SK-MEL-5 (cell line): ENCODE measurements around the gene CHN1. TPM values are rescaled to one million over a fixed set of nuclear protein-coding genes. Genes with fewer than 3 reads are reported as not detected.

Experiments
- DNase-seq: peaks from one replicate; pipeline ENCODE4 v3.0.0-alpha.2; 2016; ENCODE audit warnings: low read depth, low spot score
- in situ Hi-C: cut with HindIII; loops from 2 replicates; pipeline ENCODE4 v1.10.0; 2016; ENCODE audit warnings: low sequenced_read_pairs, high pct_unique_total_duplicates, low pct_unique_long_range_greater_than_20kb
- total RNA-seq: library from RNA; depleted of rRNA; stranded (reverse); fragments of >200 nt; shearing (Covaris generic); gene quantifications from 2 replicates; pipeline ENCODE4 v1.2.3, GENCODE V29; 2014

CHN1 gene
- total RNA-seq, 1 experiment from 2014 or later, result 5.7 TPM

DNA sequence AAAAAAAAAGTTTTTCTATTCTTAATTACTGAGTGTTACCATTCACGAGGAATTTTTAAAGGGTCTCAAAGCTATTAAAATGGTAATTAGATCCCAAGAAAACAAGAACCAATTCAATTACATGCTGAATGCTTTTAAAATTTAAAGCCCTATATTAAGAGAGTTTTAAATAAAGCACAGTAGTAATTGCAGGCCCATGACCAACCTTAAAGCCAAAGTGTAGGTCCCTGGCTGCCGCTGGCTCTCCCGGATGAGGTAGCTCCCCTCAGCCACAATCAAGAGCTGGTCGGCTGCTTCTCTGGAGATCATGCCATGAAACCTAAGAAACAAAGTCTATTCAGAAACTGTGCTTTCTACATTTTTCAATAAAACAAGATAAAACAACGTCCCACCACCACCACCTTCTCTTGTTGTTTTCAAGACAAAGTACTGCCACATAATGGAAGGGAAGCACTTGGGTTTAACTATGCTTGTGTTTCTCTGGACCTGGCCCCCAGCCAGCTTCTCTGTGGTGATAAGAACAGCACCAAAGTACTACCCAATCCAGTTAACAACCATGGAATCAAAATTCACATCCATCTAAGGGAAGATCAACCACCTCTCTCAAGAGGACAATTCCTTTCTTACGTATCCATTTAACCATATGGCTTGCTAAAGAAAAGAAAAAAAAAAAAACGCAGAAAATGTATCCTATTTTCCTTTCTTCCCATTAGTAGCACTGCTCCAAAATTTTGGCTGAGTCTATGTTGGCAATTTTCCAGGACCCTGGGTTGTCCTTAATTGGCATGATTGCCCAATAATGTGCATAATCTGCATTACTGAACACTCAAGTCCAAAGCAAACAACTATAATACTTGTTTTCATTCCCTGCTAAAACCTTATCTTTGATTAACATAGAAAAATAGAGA lies 90.1 kb downstream of the CHN1 start:
- in situ Hi-C loops, result no loop called here
- DNase-seq, result no peak

DNA sequence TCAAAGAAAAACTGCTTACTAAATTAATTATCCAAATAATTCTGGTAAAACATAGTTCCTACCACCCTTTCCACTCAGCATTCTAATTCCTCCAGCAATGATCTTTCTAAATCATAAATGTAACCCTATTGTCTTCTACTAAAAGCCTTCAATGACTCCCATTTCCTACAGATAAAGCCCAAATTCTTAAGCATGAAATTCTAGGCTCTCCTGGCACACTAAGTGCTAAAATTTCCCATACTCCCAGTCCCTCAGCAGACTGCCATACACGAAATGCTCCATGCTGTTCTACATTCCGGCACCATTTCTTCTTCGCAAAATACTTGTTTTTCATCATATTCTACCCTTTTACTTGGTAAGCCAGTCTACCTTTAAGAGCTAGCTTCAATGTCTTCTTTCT lies 96.9 kb downstream of the CHN1 start:
- in situ Hi-C loops, result no loop called here
- no peak for DNase-seq

DNA sequence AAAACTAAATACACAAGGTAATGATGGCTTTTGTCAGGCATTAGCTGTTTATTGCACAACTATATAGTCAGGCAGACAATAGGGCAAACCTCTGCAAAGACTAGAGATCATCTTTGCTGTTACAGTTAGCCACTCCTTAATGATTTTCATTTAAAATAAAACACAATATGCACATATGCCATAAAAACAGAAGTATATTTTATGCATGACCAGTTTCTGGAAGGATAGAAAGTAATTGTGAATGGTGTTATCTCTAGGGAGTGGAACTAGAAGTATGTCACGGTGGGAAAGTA lies 102.0 kb downstream of the CHN1 start:
- DNase-seq, result no peak
- in situ Hi-C loops, result no loop called here

DNA sequence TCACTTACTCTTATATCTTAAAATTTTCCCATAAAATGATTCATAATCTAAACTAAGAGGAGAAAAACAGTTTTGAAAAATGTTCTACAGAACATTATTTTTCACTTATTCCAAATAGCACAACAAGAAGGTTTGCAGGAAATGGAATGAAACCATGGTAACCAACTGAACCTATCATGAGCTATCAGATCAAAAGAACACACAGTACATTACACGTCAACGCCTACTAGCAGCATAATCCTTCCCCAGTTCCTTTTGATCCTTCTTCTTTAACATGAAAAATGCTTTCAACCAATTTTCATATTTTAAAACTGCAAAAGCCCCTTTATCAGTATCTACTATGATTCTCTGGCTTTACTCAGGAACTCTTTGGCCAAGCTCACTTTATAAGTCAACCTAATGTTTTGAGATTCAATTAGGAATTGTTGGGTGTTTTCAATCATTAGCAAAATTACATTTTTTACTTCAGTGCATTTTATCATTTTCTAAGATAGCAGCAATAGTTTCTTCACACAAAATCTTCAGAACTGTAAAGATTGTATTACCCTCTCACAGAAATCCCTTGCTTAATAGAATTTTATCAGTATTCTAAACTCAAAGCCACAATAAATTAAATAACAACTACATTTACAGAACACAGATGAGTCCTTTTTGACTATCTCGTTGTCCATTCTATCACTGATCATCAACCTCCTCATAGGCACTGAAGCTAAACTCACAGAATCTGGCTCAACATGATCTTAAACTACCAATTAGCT lies 102.5 kb downstream of the CHN1 start:
- in situ Hi-C loops, result no loop called here
- DNase-seq, result no peak

DNA sequence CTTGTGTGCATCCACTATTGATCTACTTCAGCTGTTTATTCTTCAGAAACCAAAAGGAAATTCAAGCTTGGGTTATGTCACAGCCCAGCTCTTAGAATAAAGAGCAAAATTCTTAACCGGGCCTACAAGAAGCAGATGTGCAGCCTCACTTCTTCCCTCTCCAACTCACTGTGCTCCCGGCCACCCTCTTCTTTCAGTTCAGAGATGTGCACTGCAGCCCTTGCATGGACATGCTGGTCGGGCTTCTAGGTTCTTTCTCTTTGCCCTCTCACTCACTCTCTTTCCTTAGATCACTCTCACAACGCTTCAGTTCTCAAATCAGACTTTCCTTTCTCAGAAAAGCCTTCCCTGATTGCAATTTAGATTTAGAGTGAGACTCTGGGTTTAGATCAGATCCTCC lies 104.1 kb downstream of the CHN1 start:
- in situ Hi-C loops, result no loop called here
- peak; percentile 47 for DNase-seq

DNA sequence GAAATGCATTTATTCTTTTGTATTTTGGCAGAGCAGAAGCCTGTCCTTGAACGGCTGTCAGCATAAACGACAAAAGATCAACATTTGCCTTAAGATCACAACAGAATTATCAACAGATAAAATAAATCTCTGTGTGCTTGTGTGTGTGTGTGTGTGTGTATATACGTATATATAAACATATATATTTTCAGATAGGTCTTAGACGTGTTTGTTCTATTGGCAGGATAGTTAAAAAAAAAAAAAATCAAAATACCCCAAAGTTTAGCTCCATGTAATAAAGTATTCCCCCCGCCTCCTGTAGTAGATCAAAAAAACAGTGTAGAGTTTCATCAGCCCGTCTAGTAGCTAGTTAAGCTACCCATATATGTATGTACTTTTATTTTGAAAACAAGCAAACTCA lies 107.9 kb downstream of the CHN1 start:
- in situ Hi-C loops, result no loop called here
- no peak for DNase-seq

DNA sequence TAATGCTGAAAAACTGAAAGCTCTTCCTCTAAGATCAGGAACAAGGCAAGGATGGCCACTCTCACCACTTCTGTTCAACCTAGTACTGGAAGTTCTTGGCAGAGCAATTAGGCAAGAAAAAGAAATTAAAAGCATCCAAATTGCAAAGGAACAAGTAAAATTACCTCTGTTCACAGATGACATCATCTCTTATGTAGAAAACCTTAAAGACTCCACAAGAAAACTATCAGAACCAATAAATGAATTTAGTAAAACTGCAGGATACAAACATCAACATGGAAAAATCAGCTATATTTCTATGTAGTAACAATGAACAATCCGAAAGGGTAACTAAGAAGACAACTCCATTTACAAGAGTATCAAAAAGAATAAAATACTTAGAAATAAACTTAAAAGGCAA lies 112.2 kb downstream of the CHN1 start:
- in situ Hi-C loops, result no loop called here
- no peak for DNase-seq

DNA sequence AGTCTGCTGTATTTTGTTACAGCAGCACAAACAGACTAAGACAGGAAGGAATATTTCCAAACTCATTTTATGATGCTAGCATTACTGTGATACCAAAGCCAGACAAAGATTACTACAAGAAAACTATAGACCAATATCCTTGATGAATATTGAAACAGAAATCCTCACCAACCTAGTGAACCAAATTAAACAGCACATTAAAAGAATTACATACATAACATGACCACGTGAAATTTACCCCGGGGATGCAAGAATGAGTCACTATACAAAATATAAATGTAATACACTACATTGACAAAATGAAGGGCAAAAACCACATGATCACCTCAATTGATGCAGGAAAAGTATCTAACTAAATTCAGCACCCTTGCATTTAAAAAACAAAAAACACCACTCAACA lies 112.6 kb downstream of the CHN1 start:
- in situ Hi-C loops, result no loop called here
- DNase-seq, result no peak

DNA sequence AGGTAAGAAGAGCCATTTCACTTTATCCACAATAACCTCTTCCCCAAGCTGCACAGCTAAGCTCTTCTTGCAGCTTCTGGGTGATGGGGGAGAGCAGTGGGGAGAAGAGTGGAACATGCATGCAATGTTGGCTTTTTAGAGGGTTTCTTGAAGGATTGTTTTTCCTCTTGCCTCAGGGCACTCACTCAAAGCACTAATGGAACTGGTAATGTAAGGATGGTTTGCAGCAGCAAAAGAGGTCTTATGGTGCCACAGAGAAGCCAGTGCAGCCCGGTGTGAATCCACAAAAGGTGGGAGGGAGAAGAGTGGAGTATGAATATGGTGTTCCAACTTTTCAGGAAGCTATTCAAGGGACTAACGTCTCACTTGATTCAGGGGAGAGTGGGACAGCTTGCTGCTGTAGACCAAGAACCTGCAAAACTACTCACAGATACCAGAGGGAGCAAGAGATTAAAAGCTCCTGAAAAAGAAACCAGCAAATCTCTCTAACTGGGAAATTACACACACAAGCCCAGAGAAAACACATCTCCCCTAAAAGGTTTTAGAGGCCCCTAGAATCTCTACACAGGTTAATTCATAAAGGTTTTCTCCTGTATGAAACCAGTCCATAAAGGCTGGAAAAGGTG lies 116.4 kb downstream of the CHN1 start:
- in situ Hi-C loops, result no loop called here
- peak; percentile 20 for DNase-seq

DNA sequence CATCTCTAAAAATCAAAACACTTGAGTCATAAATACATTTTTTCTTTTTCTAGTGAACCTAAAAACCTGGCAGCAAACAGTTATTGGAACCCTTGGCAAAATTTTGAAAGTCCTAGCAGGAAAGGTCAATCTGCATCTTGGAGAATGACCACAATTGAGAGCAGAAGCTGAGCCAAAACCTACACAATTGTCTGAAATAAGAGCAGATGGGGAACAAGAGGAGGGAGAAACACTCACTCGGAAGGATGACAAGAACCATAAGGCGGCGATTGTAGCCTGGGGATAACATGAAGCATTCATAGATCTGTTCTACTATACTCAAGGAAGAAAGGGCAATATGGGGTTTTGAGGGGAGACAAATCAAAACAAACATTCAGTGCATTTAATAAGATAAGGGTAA lies 117.0 kb downstream of the CHN1 start:
- in situ Hi-C loops, result no loop called here
- DNase-seq, result no peak

DNA sequence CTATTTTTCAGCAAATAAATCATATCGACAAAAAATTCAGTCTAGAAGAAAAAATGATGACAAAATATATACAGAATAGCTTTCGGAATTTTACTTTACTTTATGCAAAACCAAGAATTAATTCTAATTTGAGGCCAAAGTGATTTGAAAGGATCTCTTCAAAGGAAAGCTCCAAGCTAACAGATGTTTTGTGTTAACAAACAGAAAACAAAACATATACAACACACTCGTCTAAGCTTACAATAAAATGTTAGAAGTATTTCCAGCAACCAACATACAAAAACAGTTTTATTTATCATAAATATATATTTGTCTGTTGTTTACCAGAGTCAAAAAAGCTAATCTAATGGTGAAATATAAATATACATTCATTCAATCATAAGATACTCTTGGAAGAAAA lies 122.8 kb downstream of the CHN1 start:
- in situ Hi-C loops, result no loop called here
- DNase-seq, result no peak

DNA sequence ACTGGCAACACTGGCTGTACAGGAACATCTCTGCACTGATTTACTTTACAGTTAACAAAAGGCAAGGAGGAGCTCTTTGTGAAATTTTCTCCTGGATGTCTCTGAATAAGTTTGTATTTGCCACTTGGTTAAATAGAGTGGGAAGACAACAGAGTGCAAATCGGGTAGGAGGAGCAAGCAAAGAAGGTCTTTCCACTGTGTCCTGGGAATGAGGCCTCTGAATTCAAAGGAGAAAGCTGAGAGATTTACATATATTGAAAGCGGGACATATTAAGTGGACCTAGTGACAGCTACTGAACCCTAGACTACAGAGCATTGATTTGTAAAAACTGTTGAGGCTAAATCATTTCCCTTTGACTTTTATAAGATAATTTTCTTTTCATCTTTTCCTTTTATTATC lies 123.5 kb downstream of the CHN1 start:
- DNase-seq, result no peak
- in situ Hi-C loops, result no loop called here

DNA sequence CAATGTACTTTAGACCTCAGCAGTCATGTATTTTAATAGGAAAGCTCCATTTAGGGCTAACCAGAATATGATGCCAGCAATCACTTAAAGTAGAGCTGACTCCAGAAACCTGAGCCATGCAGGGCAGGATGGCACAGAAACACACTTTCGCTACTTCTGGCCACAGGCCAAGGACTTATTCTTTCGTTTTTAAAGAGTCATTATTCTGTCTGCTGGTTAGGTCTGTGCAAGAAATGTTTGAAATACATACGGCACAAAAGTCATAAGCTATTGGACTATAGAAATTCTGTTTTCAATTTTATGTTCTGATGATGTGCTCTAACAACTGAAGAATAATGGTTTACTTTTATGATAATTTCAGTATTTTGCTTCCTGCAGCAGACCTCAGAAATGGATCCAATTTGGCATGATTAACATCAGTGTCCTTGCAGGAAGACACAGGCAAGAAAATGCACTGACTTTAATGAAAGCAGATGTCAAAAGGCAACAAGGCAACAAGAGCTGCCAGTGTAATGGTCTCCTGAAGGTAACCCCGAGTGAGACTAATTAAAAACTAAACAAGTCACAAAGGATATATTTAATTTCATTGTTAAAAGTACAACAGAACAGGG lies 126.5 kb downstream of the CHN1 start:
- in situ Hi-C loops, result no loop called here

DNA sequence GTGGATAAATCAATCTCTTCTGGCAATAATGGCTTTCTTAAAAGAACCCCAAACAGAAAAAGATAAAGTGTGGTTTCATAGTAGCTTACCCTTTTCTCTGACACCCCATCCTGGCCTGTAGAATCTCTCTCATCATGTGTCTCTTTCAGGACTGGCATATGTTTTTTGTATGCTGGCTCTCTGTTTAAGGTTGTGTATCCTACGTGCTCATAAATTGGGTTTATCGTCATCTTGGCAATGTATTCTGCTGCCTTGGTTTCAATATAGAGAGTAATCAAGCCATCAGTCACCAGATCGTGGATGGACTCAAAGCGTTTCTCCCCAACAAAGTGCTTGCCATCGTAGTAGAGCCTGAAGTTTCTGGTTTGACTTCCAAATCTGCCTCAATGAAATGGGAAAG lies 127.4 kb downstream of the CHN1 start:
- in situ Hi-C loops, result no loop called here
- DNase-seq, result no peak

More for the DNA sequence above, 126.5 kb downstream of the CHN1 start:
- no peak for DNase-seq

DNA sequence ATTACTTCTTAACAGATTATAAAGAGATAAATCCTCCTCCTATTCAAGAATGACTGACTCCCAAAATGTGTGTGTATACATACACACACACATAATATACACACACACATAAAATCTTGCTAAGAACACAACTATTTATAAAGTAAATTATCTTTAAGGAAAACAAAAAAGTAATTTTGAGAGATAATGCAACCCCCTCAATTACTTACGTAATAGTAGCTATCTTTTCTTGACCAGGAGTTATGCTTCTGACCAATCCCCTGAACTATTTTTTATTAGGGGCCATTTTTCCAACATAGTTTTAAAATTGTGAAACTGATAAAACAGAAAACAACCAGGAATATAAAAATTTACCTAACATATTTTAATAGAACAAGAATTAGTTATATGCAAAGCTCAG lies 127.9 kb downstream of the CHN1 start:
- in situ Hi-C loops, result no loop called here

DNA sequence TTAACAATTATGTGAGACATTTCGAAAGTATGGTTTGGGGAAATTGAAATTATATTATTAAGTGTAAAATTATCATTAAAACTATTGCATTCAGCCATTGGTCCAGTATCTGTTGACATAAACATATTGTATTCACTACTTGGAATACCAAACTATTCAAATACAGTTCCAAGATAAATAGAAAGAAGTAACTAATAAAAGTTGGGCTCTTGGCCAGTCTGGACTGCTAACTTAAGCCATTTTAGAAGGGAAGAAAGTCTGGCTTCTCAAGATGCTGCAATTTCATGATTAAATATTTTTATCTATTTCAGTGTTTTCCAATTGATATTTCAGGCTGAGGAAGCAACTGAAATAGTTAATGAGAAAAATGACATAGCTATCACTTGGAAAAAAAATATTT lies 131.1 kb downstream of the CHN1 start:
- in situ Hi-C loops, result no loop called here
- DNase-seq, result no peak

More for the DNA sequence above, 127.9 kb downstream of the CHN1 start:
- no peak for DNase-seq

DNA sequence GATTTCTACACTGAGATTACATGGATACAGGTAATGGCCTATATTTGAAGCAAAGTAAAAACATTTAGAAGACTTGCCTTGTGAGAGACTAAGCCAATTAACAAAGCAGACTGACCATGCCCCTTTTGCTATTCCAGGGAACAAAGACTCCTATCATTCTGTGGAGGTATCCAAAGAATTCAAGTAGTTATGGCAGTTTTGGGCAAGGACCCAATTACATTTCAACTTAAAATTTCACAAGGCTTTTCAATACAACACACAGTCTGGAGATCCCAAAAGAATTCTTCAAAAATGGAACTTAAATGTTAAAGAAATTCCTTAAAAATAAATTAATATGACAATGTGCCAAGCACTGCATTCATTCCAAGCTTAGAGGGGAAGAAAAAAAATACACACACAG lies 131.7 kb downstream of the CHN1 start:
- in situ Hi-C loops, result no loop called here
- DNase-seq, result peak; percentile 62

DNA sequence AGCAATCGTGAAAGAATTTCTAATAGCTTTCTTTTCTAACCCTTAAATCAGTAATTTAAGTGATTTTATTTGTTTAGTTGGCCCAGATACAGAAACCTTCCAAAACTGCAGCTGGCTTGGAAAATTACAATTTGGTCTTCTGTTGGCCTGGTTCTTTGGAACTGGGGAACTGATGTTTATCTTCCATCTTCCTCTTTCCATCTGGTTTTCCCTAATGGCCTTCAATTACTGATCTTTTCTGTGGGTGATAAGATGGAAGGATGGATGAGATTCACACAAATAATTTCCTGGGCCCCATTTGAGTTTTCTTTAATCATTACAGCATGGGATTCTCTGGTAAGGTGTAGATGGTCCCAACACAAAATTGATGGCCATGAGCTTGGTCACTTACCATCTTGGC lies 134.4 kb downstream of the CHN1 start:
- in situ Hi-C loops, result no loop called here
- DNase-seq, result no peak
